ENCODE results near the gene FAM43A. TPM values are rescaled to one million over a fixed set of nuclear protein-coding genes. Genes with fewer than 3 reads are reported as not detected.
A peak's percentile ranks its signal among the peaks of the same experiment; 100 is the strongest.

The FAM43A gene
- total and polyA plus RNA-seq, 9 of the 15 experiments (the other 6 are each of a cell fraction or from before 2014, with no cell fraction given), result 0.03 to 1.2 (median 0.21) TPM

DNA sequence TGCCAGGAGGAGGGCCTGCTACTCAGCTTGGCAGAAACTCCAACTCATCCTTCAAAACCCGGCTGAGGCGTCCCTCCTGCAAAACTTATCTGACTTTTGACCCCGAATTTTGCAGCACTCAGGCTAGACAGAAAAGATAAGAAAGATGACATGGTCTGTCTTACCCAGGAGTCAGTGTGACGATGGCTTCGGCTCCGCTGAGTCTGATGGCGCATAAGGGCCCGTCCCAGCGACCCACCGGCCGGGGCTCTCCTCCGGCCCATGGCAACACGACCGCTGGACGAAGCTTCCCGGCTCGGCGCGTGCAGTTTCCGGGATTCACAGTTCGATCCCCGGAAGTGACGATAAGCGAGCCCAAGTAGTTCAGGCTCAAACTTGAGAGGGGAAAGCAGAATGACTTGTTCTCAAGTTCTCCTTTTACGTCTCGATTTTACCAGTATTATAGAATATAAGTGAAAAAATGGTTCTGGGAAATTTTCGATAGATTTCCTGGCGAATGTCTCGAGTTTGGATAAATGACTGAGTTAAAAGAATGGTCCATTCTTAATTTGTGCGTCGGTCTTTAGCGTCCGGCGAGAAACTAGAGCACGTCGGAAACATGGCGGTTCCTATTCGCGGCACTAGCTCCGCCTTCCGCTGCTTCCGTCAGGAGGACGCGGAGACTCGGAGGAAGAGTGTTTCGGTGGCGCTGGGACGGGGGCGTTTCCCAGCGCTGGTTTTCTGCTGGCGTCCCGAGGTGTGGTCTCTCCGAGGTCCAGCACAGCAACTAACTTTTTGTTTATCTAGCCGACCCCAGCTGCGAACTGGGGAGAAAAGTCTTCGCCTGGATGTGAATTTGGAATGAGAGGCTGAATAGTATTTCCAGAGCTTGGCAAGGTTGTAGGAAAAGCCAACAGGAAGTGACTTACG lies 13.5 kb upstream of the FAM43A start, which contains the start of gene LSG1 (continued):
- TF ChIP-seq AFF1 (IDR thresholded peaks at IDR 0.05; ENCODE audit: low read depth in 1 of 2, partially characterized antibody in 2 of 2), result no peak
- TF ChIP-seq ZNF165 (CRISPR knock-in tag; IDR thresholded peaks at IDR 0.05; ENCODE audit: borderline replicate concordance), result no peak
- TF ChIP-seq, protein P1, sequence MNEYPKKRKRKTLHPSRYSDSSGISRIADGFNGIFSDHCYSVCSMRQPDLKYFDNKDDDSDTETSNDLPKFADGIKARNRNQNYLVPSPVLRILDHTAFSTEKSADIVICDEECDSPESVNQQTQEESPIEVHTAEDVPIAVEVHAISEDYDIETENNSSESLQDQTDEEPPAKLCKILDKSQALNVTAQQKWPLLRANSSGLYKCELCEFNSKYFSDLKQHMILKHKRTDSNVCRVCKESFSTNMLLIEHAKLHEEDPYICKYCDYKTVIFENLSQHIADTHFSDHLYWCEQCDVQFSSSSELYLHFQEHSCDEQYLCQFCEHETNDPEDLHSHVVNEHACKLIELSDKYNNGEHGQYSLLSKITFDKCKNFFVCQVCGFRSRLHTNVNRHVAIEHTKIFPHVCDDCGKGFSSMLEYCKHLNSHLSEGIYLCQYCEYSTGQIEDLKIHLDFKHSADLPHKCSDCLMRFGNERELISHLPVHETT (CRISPR knock-in tag; conservative IDR thresholded peaks at IDR 0.05 in 1 of 2, IDR thresholded peaks at IDR 0.05 in 1 of 2), result peak in 1 of 2 experiments; percentile 76; a peak in 2 of 4 replicates
- TF ChIP-seq ZNF77 (CRISPR knock-in tag; IDR thresholded peaks at IDR 0.05), result no peak
- peak; percentile 87; the same call in 1 of the 2 replicates for TF ChIP-seq PHF8 (IDR thresholded peaks at IDR 0.05; ENCODE audit: borderline replicate concordance, low read length)
- TF ChIP-seq TEAD1 (CRISPR knock-in tag; IDR thresholded peaks at IDR 0.05), result no peak; a peak in 1 of 4 replicates
- TF ChIP-seq ZNF41 (CRISPR knock-in tag; conservative IDR thresholded peaks at IDR 0.05), result no peak
- TF ChIP-seq TEAD2 (tag; IDR thresholded peaks at IDR 0.05), result no peak
- TF ChIP-seq, protein P2, sequence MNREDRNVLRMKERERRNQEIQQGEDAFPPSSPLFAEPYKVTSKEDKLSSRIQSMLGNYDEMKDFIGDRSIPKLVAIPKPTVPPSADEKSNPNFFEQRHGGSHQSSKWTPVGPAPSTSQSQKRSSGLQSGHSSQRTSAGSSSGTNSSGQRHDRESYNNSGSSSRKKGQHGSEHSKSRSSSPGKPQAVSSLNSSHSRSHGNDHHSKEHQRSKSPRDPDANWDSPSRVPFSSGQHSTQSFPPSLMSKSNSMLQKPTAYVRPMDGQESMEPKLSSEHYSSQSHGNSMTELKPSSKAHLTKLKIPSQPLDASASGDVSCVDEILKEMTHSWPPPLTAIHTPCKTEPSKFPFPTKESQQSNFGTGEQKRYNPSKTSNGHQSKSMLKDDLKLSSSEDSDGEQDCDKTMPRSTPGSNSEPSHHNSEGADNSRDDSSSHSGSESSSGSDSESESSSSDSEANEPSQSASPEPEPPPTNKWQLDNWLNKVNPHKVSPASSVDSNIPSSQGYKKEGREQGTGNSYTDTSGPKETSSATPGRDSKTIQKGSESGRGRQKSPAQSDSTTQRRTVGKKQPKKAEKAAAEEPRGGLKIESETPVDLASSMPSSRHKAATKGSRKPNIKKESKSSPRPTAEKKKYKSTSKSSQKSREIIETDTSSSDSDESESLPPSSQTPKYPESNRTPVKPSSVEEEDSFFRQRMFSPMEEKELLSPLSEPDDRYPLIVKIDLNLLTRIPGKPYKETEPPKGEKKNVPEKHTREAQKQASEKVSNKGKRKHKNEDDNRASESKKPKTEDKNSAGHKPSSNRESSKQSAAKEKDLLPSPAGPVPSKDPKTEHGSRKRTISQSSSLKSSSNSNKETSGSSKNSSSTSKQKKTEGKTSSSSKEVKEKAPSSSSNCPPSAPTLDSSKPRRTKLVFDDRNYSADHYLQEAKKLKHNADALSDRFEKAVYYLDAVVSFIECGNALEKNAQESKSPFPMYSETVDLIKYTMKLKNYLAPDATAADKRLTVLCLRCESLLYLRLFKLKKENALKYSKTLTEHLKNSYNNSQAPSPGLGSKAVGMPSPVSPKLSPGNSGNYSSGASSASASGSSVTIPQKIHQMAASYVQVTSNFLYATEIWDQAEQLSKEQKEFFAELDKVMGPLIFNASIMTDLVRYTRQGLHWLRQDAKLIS (CRISPR knock-in tag; IDR thresholded peaks at IDR 0.05), result peak; percentile 44; the same call in 1 of the 2 replicates
- TF ChIP-seq ETV1 (tag; conservative IDR thresholded peaks at IDR 0.05; ENCODE audit: low read depth), result peak; percentile 96
- TF ChIP-seq, protein P3, sequence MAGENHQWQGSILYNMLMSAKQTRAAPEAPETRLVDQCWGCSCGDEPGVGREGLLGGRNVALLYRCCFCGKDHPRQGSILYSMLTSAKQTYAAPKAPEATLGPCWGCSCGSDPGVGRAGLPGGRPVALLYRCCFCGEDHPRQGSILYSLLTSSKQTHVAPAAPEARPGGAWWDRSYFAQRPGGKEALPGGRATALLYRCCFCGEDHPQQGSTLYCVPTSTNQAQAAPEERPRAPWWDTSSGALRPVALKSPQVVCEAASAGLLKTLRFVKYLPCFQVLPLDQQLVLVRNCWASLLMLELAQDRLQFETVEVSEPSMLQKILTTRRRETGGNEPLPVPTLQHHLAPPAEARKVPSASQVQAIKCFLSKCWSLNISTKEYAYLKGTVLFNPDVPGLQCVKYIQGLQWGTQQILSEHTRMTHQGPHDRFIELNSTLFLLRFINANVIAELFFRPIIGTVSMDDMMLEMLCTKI (IDR thresholded peaks at IDR 0.05; ENCODE audit: partially characterized antibody), result no peak
- TF ChIP-seq, protein P4, sequence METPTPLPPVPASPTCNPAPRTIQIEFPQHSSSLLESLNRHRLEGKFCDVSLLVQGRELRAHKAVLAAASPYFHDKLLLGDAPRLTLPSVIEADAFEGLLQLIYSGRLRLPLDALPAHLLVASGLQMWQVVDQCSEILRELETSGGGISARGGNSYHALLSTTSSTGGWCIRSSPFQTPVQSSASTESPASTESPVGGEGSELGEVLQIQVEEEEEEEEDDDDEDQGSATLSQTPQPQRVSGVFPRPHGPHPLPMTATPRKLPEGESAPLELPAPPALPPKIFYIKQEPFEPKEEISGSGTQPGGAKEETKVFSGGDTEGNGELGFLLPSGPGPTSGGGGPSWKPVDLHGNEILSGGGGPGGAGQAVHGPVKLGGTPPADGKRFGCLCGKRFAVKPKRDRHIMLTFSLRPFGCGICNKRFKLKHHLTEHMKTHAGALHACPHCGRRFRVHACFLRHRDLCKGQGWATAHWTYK (CRISPR knock-in tag; IDR thresholded peaks at IDR 0.05), result peak; percentile 57; the same call in 1 of the 2 replicates

Data from K562 (cell line).